Measurements from ENCODE around the gene RXRA.

DNA sequence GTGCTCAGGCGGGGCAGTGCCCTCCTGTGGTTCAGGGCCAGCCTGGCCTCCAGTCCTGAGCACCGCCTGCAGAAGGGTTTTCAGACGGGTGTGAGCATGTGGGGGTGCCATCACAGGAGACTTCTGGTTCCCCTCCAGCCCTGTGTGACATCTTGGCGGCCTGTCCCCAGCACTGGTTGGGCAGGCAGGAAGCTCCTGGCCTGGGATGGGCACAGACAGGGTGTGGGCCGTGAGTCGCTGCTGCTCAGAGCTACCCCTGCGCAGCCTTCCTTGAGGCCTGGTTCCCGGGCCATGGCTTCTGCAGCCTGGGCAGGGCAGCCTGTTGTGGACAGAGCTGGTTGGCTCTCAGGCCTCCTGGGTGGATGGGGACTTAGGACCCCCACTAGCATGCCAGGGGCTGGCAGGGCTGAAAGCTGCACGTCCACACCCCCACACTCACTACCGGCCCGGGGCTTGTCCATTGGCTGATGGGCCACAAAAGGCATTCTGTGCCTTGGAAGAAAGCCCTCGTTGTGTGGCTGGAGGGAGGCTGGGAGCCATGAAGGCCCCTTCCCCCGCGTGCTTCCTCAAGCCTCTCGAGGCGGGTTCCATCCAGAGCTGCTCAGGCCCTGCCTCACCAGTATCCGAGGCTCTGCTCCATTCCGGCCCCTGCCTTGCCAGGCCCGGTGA, 58.7 kb downstream of the RXRA start:
- no peak for TF ChIP-seq CTCF (IDR thresholded peaks at IDR 0.05)
- no peak for TF ChIP-seq EZH2 (IDR thresholded peaks at IDR 0.05; ENCODE audit: borderline replicate concordance, insufficient read depth, low read depth, low read length, poor library complexity, severe bottlenecking)
